Fibroblast of peridontal ligament (primary cell): ENCODE data around the gene ANKRD30BL.
"Not testable (repeated sequence)": the region's sequence is repeated elsewhere in the genome, so short reads cannot be mapped to it uniquely, and the experiment has no call there.

Experiments used
- DNase-seq: peaks from one replicate; pipeline ENCODE4 v3.0.0-alpha.2; 2010; ENCODE audit errors: extremely low read depth

ANKRD30BL gene

DNA sequence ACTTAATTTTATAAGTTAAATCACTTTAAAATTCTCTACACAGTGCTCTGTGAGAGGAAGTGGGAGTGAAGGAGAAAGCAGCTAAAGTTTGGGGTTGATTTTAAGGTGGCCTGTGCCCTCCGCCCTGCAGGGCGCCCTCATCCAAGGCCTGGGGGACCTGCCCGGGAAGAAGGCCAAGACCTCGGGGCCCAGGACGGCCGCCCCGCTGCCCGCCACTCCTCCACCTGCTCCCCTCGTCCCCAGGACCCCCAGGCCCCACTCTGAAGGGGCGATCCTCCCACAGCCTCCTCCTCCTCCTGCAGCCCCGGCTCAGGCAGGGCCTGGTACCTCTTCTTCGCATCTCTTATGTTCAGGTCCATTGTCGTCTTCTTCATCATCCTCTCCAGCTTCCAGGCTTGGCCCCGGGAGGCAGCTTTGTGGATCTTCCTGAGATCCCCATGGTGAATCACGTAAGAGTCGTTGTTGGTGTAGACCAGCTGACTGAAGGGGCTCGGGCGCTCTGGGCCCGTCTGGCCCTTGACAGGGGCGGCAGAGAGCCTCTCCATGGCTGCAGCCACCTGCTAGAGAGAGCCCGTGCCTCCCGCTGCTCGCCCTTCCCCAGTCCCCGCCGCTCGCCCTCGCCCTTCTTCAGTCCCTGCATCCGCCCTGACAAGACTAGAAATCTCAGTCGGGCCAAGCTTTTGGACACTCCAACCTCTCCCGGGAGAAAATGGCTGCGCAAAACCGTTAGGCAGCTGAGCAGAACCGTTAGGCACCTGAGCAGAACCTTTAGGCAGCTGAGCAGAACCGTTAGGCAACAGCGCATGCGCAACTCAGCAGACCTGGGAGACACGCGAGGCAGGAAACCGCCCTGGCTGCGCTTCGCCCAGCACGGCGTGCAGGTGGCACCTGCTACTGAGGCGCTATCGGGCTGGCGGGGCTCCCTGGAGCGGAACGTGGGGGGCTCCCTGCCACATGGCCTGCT, at the start of gene ANKRD30BL:
Gene ANKRD30BL (minus strand): TSS at position 792 of the 964 bp plus-strand sequence. CDS start 247 bp downstream, at position 545.
- not testable (repeated sequence) for DNase-seq

GRCh38 chr2:132202866-132203265, 41.1 kb upstream of the ANKRD30BL start:
- DNase-seq, result not testable (repeated sequence)

DNA sequence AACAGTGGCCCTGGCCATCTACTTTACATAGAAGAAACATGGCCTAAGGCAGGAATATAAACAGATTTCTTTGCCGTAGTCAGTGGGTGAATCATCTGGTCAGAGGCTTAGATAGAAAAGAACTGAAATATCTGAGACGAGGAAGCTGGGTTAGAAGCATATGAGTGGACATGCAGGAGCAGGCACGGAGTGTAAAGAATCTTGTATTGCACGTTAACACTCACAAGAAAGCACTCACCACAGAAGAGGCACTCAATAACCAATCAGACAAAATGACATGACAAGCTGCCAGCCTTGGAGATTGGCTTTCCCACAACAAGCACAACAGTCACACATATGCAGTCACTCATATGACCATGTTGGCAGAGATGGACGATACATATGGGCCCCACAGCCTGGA, 31.1 kb upstream of the ANKRD30BL start:
- not testable (repeated sequence) for DNase-seq

DNA sequence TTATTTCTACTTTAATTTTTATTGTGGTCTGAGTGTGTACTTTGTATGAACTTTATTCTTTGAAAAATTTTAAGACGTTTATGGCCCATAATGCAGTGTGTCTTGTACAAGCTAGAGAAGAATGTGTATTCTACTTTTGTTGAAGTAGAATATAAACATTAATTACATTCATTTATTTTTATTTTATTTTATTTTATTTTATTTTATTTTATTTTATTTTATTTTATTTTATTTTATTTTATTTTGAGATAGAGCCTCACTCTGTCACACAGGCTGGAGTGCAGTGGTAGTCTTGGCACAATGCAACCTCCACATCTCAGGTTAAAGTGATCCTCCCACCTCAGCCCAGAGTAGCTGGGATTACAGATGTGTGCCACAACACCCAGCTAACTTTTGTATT, 5.3 kb upstream of the ANKRD30BL start:
- not testable (repeated sequence) for DNase-seq

GRCh38 chr2:132162125-132162660, 441 bp upstream of the ANKRD30BL start:
- DNase-seq, result not testable (repeated sequence)

DNA sequence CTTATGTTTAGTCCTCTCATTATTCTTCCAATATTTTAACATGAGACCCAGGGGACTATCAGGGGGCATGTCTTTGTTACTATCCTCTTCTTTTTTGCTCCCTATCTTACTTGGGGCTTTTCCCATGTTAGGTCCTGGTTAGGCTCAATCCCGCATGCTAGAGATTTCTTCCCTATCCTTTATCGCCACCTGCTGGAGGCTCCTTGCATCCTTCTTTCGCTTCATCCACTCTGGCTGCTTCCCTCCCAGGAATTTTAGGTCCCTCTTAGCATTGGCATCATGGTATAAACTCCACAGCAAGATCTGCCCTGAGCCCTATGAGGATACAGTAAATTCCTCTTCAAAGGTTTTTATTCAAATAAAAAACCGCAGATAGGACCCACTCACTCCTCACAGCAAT, 15.0 kb downstream of the ANKRD30BL start:
- peak; percentile 62 for DNase-seq
